GM18526 (cell line): ENCODE results near the gene ALB.

ENCODE experiments used
- POLR2A ChIP-seq: IDR thresholded peaks from 3 replicates; pipeline ENCODE4 v1.6.1; 2011; ENCODE audit not compliant: insufficient read length; ENCODE audit errors: extremely low read depth

The ALB gene

GRCh38 chr4:73404042-73404441 lies at the start of gene ALB:
Gene ALB, plus strand, starts transcription at chr4:73404287. Its CDS starts 41 bp downstream, at chr4:73404328.
- no peak for TF ChIP-seq POLR2A

GRCh38 chr4:73375328-73375741 lies 28.8 kb upstream of the ALB start:
- TF ChIP-seq POLR2A = no peak

GRCh38 chr4:73376251-73376650 lies 27.8 kb upstream of the ALB start:
- TF ChIP-seq POLR2A = no peak

- no peak for TF ChIP-seq POLR2A
These were observed 27.1 kb upstream of the ALB start for GRCh38 chr4:73376976-73377375.

GRCh38 chr4:73378887-73379286 lies 25.2 kb upstream of the ALB start:
- TF ChIP-seq POLR2A = no peak

- no peak for TF ChIP-seq POLR2A
These were observed 24.1 kb upstream of the ALB start for GRCh38 chr4:73379946-73380345.

GRCh38 chr4:73381214-73381613 lies 22.9 kb upstream of the ALB start:
- TF ChIP-seq POLR2A = no peak

- no peak for TF ChIP-seq POLR2A
These were observed 20.6 kb upstream of the ALB start for GRCh38 chr4:73383452-73383851.

- TF ChIP-seq POLR2A = no peak
These were observed 16.5 kb upstream of the ALB start for GRCh38 chr4:73387552-73387951.

- TF ChIP-seq POLR2A = no peak
These were observed 15.2 kb upstream of the ALB start for GRCh38 chr4:73388887-73389286.

GRCh38 chr4:73391774-73392173 lies 12.3 kb upstream of the ALB start:
- TF ChIP-seq POLR2A = no peak

- no peak for TF ChIP-seq POLR2A
These were observed 11.2 kb upstream of the ALB start for GRCh38 chr4:73392936-73393335.

- no peak for TF ChIP-seq POLR2A
These were observed 7.8 kb upstream of the ALB start for GRCh38 chr4:73396304-73396703.

- no peak for TF ChIP-seq POLR2A
These were observed 6.8 kb upstream of the ALB start for GRCh38 chr4:73396993-73397972.

GRCh38 chr4:73401412-73401811 lies 2.7 kb upstream of the ALB start:
- no peak for TF ChIP-seq POLR2A

- TF ChIP-seq POLR2A = no peak
These were observed 370 bp downstream of the ALB start for GRCh38 chr4:73404457-73404856.

- TF ChIP-seq POLR2A = no peak
These were observed 1.1 kb downstream of the ALB start for GRCh38 chr4:73405138-73405537.
